Glutamatergic neuron (in vitro differentiated cells): ENCODE data around the gene ENDOV. TPM values are rescaled to one million over a fixed set of nuclear protein-coding genes. Genes with fewer than 3 reads are reported as not detected.

Source experiments
- DNase-seq: peaks from one replicate; pipeline ENCODE4 v3.0.0; 2022
- H3K27ac Mint-ChIP-seq: one replicate; pipeline ENCODE4 v1.8.0; 2020; ENCODE audit warnings: mild to moderate bottlenecking, mixed read lengths, inconsistent platforms; ENCODE audit not compliant: unreplicated experiment
- H3K27me3 Mint-ChIP-seq: one replicate; pipeline ENCODE4 v1.8.0; 2020; ENCODE audit warnings: mild to moderate bottlenecking, moderate library complexity, mixed read lengths, inconsistent platforms; ENCODE audit not compliant: unreplicated experiment
- H3K36me3 Mint-ChIP-seq: one replicate; pipeline ENCODE4 v1.8.0; 2020; ENCODE audit warnings: mild to moderate bottlenecking, mixed read lengths, inconsistent platforms; ENCODE audit not compliant: unreplicated experiment
- H3K4me1 Mint-ChIP-seq: one replicate; pipeline ENCODE4 v1.8.0; 2020; ENCODE audit warnings: mild to moderate bottlenecking, low read depth, mixed read lengths, inconsistent platforms; ENCODE audit not compliant: unreplicated experiment
- H3K4me3 Mint-ChIP-seq: one replicate; pipeline ENCODE4 v1.8.0; 2020; ENCODE audit warnings: mild to moderate bottlenecking, mixed read lengths, inconsistent platforms; ENCODE audit not compliant: unreplicated experiment
- H3K9me3 Mint-ChIP-seq: one replicate; pipeline ENCODE4 v1.8.0; 2020; ENCODE audit warnings: mild to moderate bottlenecking, moderate library complexity, mixed read lengths, inconsistent platforms; ENCODE audit not compliant: unreplicated experiment
- total RNA-seq: library from RNA; stranded (reverse); fragmentation: NEBNext Ultra II Directional; extraction: Animal tissue kit (Norgen Biotek cat#: 25700); gene quantifications from one replicate; pipeline ENCODE4 v1.2.1, GENCODE V29; 2021; ENCODE audit not compliant: unreplicated experiment
- TF ChIP-seq, protein P1 (sequence below): fragments of 200-600 bp; sonication (generic); IDR thresholded peaks from one replicate; pipeline ENCODE4 v1.5.0; 2021; ENCODE audit not compliant: partially characterized antibody, unreplicated experiment

Gene ENDOV
- total RNA-seq, 1 donor from 2014 or later, result 42.1 TPM

DNA sequence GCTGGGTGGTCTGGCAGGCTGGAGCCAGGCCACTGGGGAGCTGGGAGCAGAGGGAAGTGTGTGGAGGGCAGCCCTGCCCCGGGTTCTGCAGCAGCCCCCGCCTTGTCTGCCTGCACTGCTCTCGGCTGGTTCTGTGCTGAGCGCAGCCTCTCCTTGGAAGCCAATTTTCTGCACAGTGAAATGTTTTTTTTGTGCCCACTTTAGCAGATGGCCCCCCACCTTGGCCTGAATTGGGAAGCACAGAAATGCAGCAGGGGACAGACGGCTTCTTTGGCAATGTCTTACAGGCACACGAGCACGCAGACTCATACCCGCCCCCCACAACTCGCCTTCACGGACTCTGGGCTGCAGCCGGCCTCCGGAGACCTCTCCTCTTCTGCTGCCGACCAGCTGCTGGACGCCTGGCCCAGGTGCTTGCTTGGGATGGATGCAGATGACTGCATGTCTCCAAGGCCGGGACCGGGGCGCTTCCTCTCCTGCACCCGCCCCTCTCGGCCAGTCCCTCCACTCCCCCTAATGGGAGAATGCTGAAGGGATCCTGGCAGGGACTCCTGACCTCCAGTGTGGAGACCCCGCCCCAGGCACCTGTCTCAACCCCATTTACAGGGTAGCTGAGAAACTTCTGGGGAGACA lies 46.7 kb downstream of the ENDOV start:
- no peaks in the 10 kb centered on the region for H3K36me3 Mint-ChIP-seq
- peaks cover 4% of the 10 kb centered on the region for H3K9me3 Mint-ChIP-seq
- no peak for DNase-seq
- no peak overlapping the region for H3K27ac Mint-ChIP-seq
- no peak overlapping the region for H3K4me3 Mint-ChIP-seq
- peaks cover 13% of the 10 kb centered on the region for H3K4me1 Mint-ChIP-seq
- TF ChIP-seq, protein P1, sequence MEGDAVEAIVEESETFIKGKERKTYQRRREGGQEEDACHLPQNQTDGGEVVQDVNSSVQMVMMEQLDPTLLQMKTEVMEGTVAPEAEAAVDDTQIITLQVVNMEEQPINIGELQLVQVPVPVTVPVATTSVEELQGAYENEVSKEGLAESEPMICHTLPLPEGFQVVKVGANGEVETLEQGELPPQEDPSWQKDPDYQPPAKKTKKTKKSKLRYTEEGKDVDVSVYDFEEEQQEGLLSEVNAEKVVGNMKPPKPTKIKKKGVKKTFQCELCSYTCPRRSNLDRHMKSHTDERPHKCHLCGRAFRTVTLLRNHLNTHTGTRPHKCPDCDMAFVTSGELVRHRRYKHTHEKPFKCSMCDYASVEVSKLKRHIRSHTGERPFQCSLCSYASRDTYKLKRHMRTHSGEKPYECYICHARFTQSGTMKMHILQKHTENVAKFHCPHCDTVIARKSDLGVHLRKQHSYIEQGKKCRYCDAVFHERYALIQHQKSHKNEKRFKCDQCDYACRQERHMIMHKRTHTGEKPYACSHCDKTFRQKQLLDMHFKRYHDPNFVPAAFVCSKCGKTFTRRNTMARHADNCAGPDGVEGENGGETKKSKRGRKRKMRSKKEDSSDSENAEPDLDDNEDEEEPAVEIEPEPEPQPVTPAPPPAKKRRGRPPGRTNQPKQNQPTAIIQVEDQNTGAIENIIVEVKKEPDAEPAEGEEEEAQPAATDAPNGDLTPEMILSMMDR, result no peak
- peaks cover 6% of the 10 kb centered on the region for H3K27me3 Mint-ChIP-seq

DNA sequence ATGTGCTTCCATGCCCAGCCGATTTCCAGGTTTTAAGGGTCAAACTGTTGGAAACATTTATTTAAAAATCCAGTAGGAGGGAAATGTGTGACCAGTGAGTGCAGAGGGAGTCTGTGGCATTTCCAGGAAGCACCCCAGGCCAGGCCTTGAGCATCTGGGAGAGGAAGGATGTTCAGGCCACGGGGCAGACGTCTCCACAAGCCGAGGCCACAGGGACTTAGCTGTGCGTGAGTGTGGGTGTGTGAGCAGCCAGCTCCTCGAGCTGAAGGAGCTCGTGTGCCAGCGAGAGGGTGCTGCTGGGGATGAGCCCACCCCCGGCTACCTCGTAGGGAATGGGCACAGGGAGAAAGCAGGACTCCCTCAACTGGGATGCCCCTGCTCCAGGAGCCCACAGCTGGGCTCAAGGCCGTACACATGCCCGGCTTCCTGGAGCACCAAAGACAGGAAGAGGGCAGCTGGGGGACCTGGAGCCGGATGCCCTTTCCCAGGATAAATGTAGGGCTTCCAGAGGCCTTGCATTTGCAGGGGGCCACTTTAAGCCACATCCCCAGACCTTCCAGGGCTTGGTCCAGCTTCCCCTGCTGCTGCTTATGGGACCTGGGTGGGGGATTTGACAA lies 48.9 kb downstream of the ENDOV start:
- no peak for DNase-seq
- Mint-ChIP-seq H3K27ac (no peak overlapping the region), H3K4me3 (no peak overlapping the region), H3K27me3 (peaks cover 8% of the 10 kb centered on the region), H3K9me3 (peaks cover 5% of the 10 kb centered on the region), H3K4me1 (peaks cover 20% of the 10 kb centered on the region), H3K36me3 (no peaks in the 10 kb centered on the region)
- TF ChIP-seq, protein P1, result no peak

DNA sequence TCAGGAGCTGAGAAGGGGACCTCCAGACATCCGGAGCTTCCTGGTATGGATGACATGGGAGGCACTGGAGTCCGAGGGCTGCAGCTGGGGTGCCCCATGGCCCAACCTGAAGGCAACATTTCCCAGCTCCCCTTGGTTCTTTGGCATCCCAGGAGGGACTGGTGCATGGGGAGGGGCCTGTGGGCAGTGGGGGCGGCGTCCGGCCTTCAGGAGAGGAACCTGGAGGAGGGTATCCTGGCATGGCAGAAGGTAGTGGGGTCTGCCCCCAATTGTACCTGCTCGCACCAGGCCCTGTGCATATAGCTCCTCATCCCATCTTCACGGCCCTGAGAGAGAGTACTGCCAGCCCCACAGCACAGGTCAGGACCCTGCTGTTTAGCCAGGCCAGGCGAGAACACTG lies 49.5 kb downstream of the ENDOV start:
- TF ChIP-seq, protein P1, result no peak
- H3K4me3 Mint-ChIP-seq, result no peak overlapping the region
- no peaks in the 10 kb centered on the region for H3K36me3 Mint-ChIP-seq
- no peak for DNase-seq
- no peak overlapping the region for H3K27ac Mint-ChIP-seq
- H3K9me3 Mint-ChIP-seq, result peaks cover 4% of the 10 kb centered on the region
- peaks cover 8% of the 10 kb centered on the region for H3K27me3 Mint-ChIP-seq
- H3K4me1 Mint-ChIP-seq, result peaks cover 24% of the 10 kb centered on the region

DNA sequence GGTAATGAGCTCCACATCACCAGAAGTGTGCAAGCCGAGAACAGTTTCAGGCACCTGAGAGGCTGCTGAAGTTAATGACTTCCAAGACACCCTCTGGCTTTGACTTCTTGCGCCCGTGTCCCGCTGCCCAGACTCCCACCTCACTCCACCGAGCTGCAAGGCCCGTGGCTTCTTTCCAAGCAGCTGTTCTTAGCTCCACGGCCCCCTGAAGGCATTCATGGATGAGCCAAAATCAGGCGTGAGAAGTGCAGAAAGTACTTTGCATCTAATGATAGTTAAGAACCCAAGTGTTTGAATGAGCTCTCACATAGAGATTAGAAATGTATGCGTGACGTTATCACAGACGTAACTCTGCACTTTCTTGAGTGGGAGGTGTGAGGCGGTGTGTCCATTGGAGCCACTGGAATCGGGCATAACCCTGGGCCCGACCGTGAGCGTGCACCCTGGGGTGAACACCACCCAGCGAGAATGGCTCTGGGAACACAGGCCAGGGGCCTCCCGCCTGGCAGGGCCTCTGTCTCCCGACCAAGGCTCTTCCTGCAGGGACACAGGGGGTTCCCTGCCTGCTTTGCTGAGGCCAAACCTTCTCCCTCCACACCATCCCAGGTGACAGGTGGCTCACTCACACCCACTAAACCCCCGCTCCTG lies 50.5 kb downstream of the ENDOV start:
- no peak overlapping the region for H3K4me3 Mint-ChIP-seq
- DNase-seq, result no peak

More for the DNA sequence above, 50.5 kb downstream of the ENDOV start:
- Mint-ChIP-seq H3K27ac (no peak overlapping the region), H3K36me3 (peaks cover 5% of the 10 kb centered on the region), H3K4me1 (peaks cover 28% of the 10 kb centered on the region), H3K27me3 (peaks cover 12% of the 10 kb centered on the region), H3K9me3 (peaks cover 8% of the 10 kb centered on the region)
- TF ChIP-seq, protein P1, result no peak
